ENCODE data around the gene BHLHE23.

DNA sequence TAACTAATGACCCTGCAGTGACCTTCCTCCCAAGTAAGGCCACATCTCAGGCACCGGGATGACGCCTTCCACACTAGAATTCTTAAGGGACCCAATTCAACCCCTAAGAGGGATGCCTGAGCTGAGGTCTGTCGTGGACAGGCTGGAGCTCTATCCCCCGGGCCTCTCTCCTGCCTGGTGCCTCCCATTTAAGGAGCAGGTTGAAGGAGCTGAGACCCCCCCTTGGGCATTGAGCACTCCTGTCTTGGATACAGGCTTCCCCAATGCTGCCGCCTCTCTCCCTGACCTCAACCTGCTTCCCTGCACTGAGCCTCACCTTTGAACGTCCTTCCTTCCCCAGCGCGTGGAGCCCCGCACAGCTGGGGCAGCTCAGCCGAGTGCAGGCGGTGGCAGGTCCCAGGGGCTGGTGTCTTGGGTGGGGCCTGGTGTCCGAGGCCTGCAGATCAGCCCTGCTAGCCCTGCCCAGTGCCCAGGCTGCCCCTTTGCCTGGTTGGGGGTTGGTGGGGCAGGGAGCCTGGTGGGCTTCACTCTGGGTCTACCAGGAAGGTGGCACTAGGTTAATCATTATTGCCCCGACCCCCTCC is 19.9 kb upstream of the BHLHE23 start:
- TF ChIP-seq, protein P1, sequence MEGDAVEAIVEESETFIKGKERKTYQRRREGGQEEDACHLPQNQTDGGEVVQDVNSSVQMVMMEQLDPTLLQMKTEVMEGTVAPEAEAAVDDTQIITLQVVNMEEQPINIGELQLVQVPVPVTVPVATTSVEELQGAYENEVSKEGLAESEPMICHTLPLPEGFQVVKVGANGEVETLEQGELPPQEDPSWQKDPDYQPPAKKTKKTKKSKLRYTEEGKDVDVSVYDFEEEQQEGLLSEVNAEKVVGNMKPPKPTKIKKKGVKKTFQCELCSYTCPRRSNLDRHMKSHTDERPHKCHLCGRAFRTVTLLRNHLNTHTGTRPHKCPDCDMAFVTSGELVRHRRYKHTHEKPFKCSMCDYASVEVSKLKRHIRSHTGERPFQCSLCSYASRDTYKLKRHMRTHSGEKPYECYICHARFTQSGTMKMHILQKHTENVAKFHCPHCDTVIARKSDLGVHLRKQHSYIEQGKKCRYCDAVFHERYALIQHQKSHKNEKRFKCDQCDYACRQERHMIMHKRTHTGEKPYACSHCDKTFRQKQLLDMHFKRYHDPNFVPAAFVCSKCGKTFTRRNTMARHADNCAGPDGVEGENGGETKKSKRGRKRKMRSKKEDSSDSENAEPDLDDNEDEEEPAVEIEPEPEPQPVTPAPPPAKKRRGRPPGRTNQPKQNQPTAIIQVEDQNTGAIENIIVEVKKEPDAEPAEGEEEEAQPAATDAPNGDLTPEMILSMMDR (IDR thresholded peaks at IDR 0.05) = no peak
- TF ChIP-seq POLR2A (IDR thresholded peaks at IDR 0.05) = no peak

Measured in suprapubic skin (tissue), 3 donors.